Thoracic aorta (tissue), 2 donors: Measurements from ENCODE around the gene PRTFDC1. TPM values are rescaled to one million over a fixed set of nuclear protein-coding genes. Genes with fewer than 3 reads are reported as not detected.

ENCODE experiments used
- ATAC-seq: fragments of 150-250 bp; one replicate; pipeline ENCODE4 v1.8.0; 2017; ENCODE audit warnings: low read depth; ENCODE audit not compliant: insufficient number of reproducible peaks, low FRiP score
- DNase-seq: peaks from one replicate; pipeline ENCODE4 v3.0.0-alpha.2; 2020; ENCODE audit warnings: low spot score
- H3K27ac ChIP-seq, 2 donors: fragments of 200-600 bp; sonication (generic); 1 replicate in 1 of 2; 2 replicates in 1 of 2; pipeline ENCODE4 v1.5.1; 2016; ENCODE audit warnings: mild to moderate bottlenecking in 2 of 2, moderate library complexity in 2 of 2
- H3K27me3 ChIP-seq: fragments of 200-600 bp; sonication (generic); replicated peaks from 2 replicates; pipeline ENCODE4 v1.6.0; 2016; ENCODE audit warnings: mild to moderate bottlenecking; ENCODE audit not compliant: insufficient read depth
- H3K36me3 ChIP-seq: fragments of 200-600 bp; sonication (generic); one replicate; pipeline ENCODE4 v1.5.1; 2016
- H3K4me1 ChIP-seq, 2 donors: fragments of 200-600 bp; sonication (generic); 1 replicate in 1 of 2; 2 replicates in 1 of 2; pipeline versions ENCODE4 v1.5.1 to v1.6.0; 2016; ENCODE audit warnings: low read depth in 2 of 2, mild to moderate bottlenecking in 1 of 2; ENCODE audit not compliant: control insufficient read depth in 1 of 2
- H3K4me3 ChIP-seq: fragments of 200-600 bp; sonication (generic); 2 replicates; pipeline ENCODE4 v1.5.1; 2016; ENCODE audit warnings: mild to moderate bottlenecking
- H3K9me3 ChIP-seq: fragments of 200-600 bp; sonication (generic); 2 replicates; pipeline ENCODE4 v1.5.1; 2016
- total RNA-seq, 2 donors: library from RNA; depleted of rRNA; stranded (reverse); fragments of >200 nt; gene quantifications; one replicate each; pipeline versions ENCODE4 v1.1.0 to v1.2.3, GENCODE V29; 2016
- TF ChIP-seq, protein P1 (sequence below): fragments of 200-600 bp; sonication (generic); IDR thresholded peaks from one replicate; pipeline ENCODE4 v1.5.1; 2019; ENCODE audit warnings: antibody characterized with exemption

Gene PRTFDC1
- total RNA-seq, 2 donors from 2014 or later = 6.2 to 7.3 TPM

DNA sequence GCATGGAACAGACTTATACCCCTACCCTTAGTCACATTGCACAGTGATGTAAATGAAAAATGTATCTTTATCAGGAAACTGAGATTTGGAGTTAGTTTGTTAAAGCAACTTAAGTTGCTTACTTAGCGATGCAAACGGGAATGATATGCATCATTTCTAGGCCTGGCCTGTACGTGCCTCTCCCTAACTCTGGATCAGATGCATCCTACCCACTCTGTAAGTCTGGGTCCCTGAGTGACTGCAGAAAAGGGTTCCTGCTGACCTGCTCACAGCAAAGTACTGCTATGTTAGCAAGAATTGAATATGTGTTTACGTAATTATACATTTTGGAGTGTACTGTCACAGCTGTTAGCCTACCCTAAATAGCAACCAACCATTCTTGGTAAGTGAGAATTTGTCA lies 30.7 kb upstream of the PRTFDC1 start:
- Histone ChIP-seq H3K27me3 (no peaks in the 10 kb centered on the region), H3K4me3 (no peak overlapping the region), H3K27ac (no peak overlapping the region), H3K36me3 (no peaks in the 10 kb centered on the region), H3K9me3 (no peaks in the 10 kb centered on the region), H3K4me1 (peaks cover 4 to 8% of the 10 kb centered on the region in 2 donors)
- DNase-seq = no peak
- ATAC-seq = no peak
- TF ChIP-seq, protein P1, sequence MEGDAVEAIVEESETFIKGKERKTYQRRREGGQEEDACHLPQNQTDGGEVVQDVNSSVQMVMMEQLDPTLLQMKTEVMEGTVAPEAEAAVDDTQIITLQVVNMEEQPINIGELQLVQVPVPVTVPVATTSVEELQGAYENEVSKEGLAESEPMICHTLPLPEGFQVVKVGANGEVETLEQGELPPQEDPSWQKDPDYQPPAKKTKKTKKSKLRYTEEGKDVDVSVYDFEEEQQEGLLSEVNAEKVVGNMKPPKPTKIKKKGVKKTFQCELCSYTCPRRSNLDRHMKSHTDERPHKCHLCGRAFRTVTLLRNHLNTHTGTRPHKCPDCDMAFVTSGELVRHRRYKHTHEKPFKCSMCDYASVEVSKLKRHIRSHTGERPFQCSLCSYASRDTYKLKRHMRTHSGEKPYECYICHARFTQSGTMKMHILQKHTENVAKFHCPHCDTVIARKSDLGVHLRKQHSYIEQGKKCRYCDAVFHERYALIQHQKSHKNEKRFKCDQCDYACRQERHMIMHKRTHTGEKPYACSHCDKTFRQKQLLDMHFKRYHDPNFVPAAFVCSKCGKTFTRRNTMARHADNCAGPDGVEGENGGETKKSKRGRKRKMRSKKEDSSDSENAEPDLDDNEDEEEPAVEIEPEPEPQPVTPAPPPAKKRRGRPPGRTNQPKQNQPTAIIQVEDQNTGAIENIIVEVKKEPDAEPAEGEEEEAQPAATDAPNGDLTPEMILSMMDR = no peak

DNA sequence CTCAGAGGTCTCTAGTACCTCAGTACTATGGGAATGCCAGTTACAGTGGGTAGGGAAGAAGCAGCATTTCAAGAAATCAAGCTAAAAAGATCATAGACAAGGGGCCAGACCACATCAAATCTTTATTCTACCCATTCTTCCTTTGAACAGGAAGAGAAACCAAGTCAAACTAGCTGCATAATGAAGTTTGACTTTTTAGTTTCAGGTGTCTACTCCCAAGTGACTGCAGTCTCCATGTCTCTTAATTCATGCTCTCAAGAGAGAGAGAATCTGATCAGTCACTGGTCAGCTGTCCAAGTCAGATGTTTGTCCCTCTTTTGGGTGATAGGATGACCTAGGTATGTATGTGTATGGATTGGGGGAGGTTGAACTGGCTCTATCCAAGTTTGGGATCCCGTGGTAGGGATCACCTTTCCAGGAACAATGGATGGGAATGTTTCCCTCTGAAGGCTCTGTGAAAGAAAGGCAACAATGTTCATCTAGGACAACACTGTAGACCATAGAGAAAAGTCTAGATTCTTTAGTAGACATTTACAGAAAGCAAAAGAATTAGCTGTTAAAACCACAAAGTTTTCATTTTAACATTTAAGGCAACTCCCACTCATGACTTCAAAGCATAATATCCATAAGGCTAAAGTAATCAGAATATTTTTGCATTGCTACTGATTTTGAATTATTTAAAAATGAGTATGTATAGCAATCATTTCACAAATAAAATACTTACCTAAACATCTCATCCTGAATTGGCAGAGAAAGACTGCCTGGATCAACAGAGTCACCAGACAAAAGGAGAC lies 30.1 kb upstream of the PRTFDC1 start:
- H3K4me3 ChIP-seq = no peak overlapping the region
- no peak for ATAC-seq

DNA sequence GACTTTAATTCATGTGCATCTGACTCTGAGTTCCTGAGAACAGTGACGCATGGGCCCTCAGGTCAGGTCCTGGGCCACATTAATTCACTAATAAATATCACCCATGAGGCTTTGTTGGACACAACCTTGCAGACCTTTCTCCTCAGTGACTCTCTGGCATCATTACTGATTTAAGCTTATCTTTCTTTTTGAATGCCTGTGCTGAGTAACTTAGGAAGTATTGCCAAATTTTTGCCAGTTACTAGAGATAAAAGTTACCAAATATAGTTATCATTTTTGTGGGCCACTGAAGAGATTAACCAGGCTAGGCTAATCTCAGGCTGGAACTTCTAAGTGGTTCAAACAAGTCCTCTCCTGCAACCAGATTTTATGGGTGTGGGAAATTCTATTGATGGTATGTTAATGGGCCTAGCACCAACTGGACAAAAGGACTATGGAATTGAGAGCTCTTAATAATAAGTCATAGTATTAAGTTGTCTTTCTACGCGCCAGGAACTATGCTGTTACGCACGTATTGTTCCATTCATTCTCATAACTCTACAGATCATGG lies 28.8 kb upstream of the PRTFDC1 start:
- no peak overlapping the region for H3K27ac ChIP-seq
- ATAC-seq = no peak
- no peak for DNase-seq
- H3K27me3 ChIP-seq = no peaks in the 10 kb centered on the region
- TF ChIP-seq, protein P1 = no peak
- no peak overlapping the region for H3K4me3 ChIP-seq
- no peaks in the 10 kb centered on the region for H3K9me3 ChIP-seq
- no peaks in the 10 kb centered on the region for H3K36me3 ChIP-seq
- H3K4me1 ChIP-seq = peaks cover 4 to 8% of the 10 kb centered on the region in 2 donors

More for the DNA sequence above, 30.1 kb upstream of the PRTFDC1 start:
- Histone ChIP-seq H3K36me3 (no peaks in the 10 kb centered on the region), H3K9me3 (no peaks in the 10 kb centered on the region), H3K27ac (no peak overlapping the region), H3K4me1 (peaks cover 4 to 8% of the 10 kb centered on the region in 2 donors), H3K27me3 (no peaks in the 10 kb centered on the region)
- no peak for DNase-seq
- TF ChIP-seq, protein P1 = no peak

DNA sequence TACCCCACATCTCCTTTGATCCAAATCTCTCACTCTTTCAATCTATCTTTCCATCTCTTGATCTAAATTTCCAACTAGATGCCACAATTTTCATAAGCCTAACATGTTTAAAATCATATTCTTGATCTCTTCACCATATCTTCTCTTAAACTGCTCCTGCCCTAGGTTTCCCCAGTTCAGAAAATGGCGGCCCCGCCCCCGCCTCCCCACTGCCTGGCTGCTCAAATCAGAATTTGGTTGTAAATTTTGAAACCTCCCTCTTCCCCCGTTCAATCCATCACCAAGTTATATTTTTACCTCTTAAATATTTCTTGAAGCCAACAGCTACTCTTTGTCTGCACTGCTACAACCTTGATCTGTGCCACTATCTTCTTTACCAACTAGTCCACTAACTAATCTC lies 27.3 kb upstream of the PRTFDC1 start:
- H3K36me3 ChIP-seq = no peaks in the 10 kb centered on the region
- no peaks in the 10 kb centered on the region for H3K27me3 ChIP-seq
- ATAC-seq = no peak
- TF ChIP-seq, protein P1 = no peak
- H3K27ac ChIP-seq = no peak overlapping the region
- no peak for DNase-seq
- no peak overlapping the region for H3K4me3 ChIP-seq
- H3K9me3 ChIP-seq = no peaks in the 10 kb centered on the region
- peaks cover 4 to 16% of the 10 kb centered on the region in 2 donors for H3K4me1 ChIP-seq

DNA sequence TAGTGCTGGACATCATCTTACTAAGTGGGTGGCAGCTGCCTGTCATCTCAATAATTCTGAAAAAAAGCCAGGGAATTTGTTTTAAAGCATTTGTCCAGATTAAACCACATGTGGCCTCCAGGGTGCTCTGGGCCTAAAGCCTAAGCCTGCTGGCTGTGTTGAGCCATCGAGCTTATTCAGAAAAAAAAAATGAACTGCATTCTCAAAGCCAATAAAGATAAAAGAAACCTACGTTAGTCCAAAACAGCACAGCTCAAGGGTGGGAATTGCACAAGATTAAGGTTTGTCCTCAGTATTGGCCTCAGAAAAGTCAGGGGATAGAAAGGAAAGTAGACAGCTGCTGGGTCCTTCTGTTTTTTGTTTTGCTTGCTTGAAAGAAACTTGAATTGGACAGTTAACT lies 22.6 kb upstream of the PRTFDC1 start:
- no peak overlapping the region for H3K4me3 ChIP-seq
- no peaks in the 10 kb centered on the region for H3K9me3 ChIP-seq
- ATAC-seq (peak; percentile 88), DNase-seq (no peak)
- peaks cover 2 to 14% of the 10 kb centered on the region in 2 donors for H3K4me1 ChIP-seq
- no peaks in the 10 kb centered on the region for H3K27me3 ChIP-seq
- TF ChIP-seq, protein P1 = peak; percentile 32
- peak overlapping the region in 1 of 2 donors; percentile 27 for H3K27ac ChIP-seq
- no peaks in the 10 kb centered on the region for H3K36me3 ChIP-seq
